NCI-H2227 treated with DMSO at 0.1 percent for 48 hours (cell line): ENCODE data around the gene HLA-DOB.

Experiments used
- DNase-seq: peaks from one replicate; lab custom pipeline; 2025; lab: John Stamatoyannopoulos, UW

HLA-DOB gene

GRCh38 chr6:32816746-32817204 lies at the start of gene HLA-DOB:
Gene HLA-DOB (minus strand): TSS chr6:32817002. CDS start chr6:32816951, 51 bp downstream.
- DNase-seq, result no peak

- DNase-seq, result no peak
Measured at GRCh38 chr6:32865724-32866443, 49.1 kb upstream of the HLA-DOB start.

DNA sequence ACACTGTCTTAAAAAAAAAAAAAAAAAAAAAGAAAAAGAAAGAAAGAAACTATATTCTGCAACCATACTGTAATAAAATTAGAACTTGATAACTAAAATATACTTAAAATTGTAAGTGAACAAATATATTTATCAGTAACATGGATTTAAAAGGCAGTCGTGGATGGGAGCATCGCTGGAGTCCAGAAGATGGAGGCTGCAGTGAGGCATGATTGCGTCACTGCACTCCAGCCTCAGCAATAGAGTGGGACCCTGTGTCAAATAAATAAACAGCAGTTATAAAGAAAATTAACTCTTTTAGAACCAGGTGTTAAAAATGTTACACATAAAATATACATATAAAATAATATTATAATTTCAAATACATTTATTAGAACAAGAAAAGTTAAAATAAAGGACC lies 45.9 kb upstream of the HLA-DOB start:
- DNase-seq, result no peak

DNA sequence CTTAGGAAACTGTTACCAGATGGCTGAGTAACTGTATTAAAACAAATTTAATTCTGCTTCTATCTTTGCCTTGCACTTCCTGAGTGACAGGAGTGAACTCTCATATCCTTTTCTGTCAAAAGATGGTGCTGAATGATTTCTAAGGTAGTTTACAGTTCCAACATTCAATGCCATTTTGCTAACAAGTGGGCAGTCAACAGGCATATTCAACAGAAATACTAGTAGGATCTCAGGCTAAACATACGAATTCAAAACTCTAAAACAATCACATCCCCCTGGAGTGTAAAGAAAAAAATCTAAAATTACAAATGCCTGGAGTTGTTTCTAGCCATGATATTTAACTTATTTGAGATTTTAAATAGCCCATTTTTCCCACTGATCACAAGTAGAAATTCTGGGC lies 43.9 kb upstream of the HLA-DOB start:
- no peak for DNase-seq

DNA sequence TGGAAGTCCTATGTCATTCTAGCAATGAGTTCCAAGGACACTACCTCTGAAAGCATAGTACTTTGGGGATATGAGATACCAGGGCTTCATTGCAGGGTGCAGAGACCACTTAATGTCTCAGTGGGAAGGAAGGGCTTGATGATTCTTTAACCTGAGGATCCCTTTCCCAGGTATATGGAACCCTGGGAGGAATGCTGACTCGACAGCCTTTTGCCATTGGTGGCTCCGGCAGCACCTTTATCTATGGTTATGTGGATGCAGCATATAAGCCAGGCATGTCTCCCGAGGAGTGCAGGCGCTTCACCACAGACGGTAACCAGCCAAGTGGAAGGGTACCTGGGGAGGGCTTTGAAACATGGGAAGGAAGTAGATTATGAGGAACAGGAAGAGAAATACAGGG lies 41.4 kb upstream of the HLA-DOB start:
- no peak for DNase-seq

GRCh38 chr6:32857156-32857891 lies 40.5 kb upstream of the HLA-DOB start:
- DNase-seq, result no peak

GRCh38 chr6:32855467-32856174 lies 38.8 kb upstream of the HLA-DOB start:
- DNase-seq, result no peak

DNA sequence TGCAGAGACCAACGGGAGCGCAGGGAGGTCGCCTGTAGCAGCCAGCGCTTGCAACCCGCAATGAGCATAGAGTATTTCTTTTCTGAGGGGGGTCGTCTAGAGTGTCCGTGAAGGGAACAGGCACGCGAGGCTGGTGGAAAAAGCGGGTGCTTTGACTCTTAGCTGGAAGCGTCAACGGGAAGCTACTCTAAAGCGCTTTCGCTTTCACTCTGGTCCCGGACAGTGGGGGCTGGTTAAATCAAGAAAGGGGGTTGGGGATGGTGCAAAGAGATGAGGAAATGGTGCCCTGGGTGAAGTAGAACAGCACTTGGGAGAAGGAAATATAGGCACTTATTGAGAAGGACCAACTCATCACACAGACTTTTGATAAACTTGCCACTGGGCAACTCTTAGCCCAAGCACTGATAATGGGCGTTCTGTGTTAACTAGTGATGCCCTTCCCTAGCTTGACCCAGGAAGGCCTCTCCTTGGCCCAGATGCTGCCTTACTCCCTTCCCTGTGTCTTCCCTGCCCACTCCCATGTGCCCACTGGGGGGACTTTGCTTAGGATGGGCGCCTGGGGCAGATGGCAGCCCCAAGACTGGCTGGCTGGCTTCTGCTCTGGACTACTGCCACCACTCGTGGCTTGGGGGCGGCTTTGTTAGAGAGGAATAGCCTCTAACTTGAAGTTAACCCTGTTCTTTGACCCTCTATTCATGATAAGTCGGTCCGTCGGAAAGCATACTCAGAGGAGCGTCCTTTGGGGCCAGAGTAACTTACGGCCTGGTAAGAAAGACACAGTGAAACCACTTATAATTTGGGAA lies 37.8 kb upstream of the HLA-DOB start:
- DNase-seq, result no peak

GRCh38 chr6:32853541-32854375 lies 37.0 kb upstream of the HLA-DOB start, which contains the start of the genes PSMB9 and TAP1:
Gene PSMB9 (plus strand): TSS chr6:32854192. CDS start chr6:32854230, 38 bp downstream.
Gene TAP1 (minus strand): TSS chr6:32853704. CDS start chr6:32853636, 68 bp downstream.
- peak; percentile 83 for DNase-seq

DNA sequence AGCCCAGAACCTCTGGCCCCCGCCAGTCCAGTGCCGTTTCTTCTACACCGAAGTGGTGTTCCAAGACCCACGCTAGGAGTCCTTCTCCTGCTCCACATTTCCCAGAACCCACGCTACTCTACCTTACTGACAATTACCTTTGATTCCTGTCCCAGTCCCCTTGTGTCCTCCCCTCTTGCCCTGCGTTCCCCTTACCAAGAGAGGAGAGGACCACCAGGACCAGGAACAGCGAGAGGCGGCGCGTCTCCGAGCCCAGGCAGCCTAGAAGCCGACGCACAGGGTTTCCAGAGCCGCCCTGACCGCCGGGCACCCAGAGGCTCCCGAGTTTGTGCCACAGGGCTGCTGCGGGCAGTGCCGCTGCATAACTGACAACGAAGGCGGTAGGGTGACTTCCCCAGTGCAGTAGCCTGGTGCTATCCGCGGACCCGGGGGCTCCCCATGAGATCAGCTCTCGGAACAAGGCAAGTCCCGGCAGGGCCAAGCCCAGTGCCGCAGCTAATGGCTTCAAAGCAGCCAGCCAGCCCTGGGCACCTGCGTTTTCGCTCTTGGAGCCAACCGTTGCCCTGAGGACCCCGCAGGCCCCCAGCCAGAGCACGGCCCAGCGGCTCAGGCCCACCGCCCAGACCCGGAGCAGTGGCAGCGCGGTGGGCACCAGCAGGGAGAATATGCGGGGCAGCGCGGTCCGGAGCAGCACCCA lies 36.2 kb upstream of the HLA-DOB start:
- no peak for DNase-seq

GRCh38 chr6:32852018-32852843 lies 35.4 kb upstream of the HLA-DOB start:
- no peak for DNase-seq

DNA sequence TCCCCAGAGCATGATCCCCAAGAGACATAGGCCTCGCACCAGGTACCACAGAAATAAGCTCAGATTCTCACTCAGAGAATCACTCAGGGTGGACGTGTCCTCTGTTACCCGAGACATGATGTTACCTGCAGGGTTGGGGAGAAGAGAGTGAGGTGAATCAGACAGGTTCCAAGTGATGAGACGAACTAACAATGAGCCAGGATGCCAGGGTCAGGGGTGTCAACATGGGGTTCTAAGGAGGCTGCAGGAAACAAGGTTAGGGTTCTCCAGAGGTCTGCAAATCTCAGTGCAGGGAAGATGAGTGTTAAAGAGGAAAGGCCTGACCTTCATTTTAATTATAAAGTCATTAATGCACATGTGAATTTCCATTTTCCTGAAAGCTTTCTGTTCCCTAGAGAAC lies 34.2 kb upstream of the HLA-DOB start:
- no peak for DNase-seq

GRCh38 chr6:32849126-32849525 lies 32.3 kb upstream of the HLA-DOB start:
- DNase-seq, result no peak

DNA sequence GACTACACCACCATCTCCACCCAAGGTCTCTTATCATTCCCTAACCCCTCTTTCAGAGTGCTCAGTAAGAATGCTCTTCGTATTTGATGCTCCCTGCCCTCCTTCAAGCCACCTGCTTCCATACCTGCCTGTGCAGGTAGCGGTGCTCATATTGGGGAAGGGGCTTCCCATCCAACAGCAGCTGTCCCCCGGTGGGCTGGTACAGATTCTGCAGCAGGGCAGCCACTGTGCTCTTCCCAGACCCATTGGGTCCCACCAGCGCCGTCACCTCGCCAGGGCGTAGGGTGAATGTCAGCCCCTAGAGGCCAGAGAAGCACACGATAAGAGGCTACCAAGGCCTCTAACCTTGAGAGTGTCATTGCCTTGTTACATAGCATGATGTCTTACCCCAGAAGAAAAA lies 31.0 kb upstream of the HLA-DOB start:
- no peak for DNase-seq

DNA sequence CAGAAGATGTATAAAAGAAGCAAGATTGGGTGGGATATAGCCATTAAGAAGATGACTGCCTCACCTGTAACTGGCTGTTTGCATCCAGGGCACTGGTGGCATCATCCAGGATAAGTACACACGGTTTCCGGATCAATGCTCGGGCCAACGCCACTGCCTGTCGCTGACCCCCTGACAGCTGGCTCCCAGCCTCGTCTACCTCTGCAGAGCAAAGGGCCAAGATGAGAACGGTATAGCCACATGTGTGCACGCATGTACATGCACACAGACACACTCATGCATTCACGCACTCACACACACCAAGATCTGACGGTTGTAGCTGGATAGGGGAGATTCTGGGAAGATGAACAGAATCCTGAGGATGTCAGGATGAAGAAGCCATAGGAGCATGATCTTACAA lies 30.2 kb upstream of the HLA-DOB start:
- no peak for DNase-seq

- DNase-seq, result no peak
Measured at GRCh38 chr6:32845384-32845884, 28.6 kb upstream of the HLA-DOB start.

GRCh38 chr6:32844839-32845383 lies 28.1 kb upstream of the HLA-DOB start:
- DNase-seq, result no peak

- peak; percentile 93 for DNase-seq
Measured at GRCh38 chr6:32843979-32844838, 27.4 kb upstream of the HLA-DOB start, which contains the start of gene PSMB8. Gene PSMB8 (minus strand): TSS chr6:32844047. CDS start chr6:32843996, 51 bp downstream.
